Measurements from ENCODE around the gene GDPD5. TPM values are rescaled to one million over a fixed set of nuclear protein-coding genes. Genes with fewer than 3 reads are reported as not detected.

Gene GDPD5
- total RNA-seq, 1 donor from 2014 or later = 15.8 TPM

DNA sequence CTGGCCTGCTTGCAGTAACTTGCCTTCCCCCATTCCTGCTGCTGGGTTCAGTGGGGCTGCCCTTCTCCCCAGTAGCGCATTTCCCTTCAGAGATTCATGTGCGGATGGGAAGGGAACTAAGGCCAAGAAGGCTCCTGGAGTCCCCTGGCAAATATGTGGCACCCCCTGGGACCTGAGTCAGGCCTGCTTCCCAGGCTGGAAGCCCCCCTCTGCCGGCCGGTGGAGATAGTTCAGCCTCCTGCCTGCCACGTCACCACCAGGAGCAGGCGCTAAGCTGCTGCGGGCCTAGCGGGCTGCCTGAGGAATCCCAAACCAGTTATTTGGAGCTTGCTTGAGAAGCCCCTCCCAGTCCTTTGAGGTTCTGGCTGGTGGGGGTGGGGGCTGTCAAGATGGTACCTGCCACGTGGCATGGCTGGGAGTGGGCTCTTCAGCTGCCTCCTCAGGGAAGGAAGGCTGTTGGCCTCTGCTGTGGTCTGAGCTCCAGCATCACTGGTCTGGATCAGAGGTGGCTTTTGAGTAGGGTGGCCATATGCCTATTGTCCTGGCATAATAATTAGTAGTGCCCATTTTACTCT, 38.3 kb upstream of the GDPD5 start:
- Histone ChIP-seq H3K27ac (peak overlapping the region; percentile 96), H3K4me3 (peak overlapping the region; percentile 80), H3K9me3 (no peaks in the 10 kb centered on the region), H3K4me1 (peaks cover 80% of the 10 kb centered on the region), H3K27me3 (ENCODE audit: low read depth) (no peaks in the 10 kb centered on the region), H3K36me3 (peaks cover 49% of the 10 kb centered on the region)
- peak; percentile 42 for TF ChIP-seq CTCF (IDR thresholded peaks at IDR 0.05)
- no peak for DNase-seq
- peak; percentile 6 to 13 for ATAC-seq
- intact Hi-C loops (cut with DNase I) = no loop called here

DNA sequence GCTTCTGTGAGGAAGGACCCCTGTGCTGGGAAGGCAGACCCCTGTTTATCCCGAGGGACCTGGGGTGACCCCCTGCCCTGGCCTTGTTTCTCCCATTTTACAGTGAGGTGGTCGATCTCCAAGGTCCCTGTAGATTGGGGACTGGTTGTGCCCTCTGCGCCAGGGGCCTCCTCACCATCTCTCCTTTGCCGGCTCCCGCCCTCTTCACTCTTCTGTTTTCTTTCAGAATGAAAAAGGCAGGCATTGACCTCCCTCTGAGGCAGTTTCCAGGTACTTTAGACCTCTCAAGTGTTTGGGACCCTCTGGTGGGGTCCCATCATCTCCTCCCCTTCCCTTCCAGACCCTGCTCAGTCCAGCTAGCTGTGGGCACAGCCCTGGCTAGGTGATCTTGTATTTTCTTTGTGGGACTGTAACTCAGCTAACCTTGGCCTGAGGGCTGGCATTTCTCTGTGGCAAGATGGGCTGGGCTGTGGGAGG, 37.8 kb upstream of the GDPD5 start:
- DNase-seq (no peak), ATAC-seq (no peak)
- no peaks in the 10 kb centered on the region for H3K9me3 ChIP-seq
- TF ChIP-seq CTCF (IDR thresholded peaks at IDR 0.05) = no peak
- H3K36me3 ChIP-seq = peaks cover 44% of the 10 kb centered on the region
- intact Hi-C loops (cut with DNase I) = no loop called here
- peak overlapping the region; percentile 80 for H3K4me3 ChIP-seq
- H3K27ac ChIP-seq = peak overlapping the region; percentile 96
- no peaks in the 10 kb centered on the region for H3K27me3 ChIP-seq (ENCODE audit: low read depth)
- H3K4me1 ChIP-seq = peaks cover 85% of the 10 kb centered on the region

DNA sequence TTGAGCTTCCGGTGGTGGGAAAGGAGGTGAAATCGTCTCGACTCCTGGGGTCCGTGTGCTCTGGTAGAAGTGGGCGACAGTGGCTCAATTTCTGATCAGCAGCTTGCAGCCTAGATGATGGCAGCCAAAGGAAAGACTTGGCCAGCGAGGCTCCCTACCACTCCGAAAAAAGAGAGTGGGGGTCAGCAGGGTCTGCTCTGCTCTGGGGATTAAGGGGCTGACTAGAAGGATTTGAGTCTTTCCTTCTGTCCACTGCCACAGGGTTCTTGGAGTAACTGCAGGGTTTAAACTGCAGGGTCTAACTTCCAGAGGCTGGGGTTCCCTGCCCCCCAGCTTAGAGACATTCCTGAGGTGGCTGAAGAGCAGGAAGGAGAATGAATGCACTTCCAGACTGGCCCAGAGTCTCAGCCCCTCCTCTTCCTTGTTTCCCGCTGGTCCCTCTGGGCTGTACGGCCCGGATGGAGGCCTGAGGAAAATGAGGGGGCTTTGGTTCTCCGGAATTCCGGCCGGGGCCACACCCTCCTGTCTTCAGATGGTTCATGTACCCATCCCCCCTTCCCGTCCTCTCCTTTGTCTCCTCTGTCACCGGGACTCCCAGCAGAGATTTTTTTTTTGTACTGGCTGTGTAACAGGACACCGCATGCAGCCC, 37.2 kb upstream of the GDPD5 start:
- intact Hi-C loops (cut with DNase I) = no loop called here
- peaks cover 86% of the 10 kb centered on the region for H3K4me1 ChIP-seq
- TF ChIP-seq CTCF (IDR thresholded peaks at IDR 0.05) = no peak
- ATAC-seq (peak; percentile 28 to 42), DNase-seq (no peak)
- peak overlapping the region; percentile 80 for H3K4me3 ChIP-seq
- no peaks in the 10 kb centered on the region for H3K27me3 ChIP-seq (ENCODE audit: low read depth)
- H3K27ac ChIP-seq = peak overlapping the region; percentile 96
- H3K9me3 ChIP-seq = no peaks in the 10 kb centered on the region
- peaks cover 38% of the 10 kb centered on the region for H3K36me3 ChIP-seq

DNA sequence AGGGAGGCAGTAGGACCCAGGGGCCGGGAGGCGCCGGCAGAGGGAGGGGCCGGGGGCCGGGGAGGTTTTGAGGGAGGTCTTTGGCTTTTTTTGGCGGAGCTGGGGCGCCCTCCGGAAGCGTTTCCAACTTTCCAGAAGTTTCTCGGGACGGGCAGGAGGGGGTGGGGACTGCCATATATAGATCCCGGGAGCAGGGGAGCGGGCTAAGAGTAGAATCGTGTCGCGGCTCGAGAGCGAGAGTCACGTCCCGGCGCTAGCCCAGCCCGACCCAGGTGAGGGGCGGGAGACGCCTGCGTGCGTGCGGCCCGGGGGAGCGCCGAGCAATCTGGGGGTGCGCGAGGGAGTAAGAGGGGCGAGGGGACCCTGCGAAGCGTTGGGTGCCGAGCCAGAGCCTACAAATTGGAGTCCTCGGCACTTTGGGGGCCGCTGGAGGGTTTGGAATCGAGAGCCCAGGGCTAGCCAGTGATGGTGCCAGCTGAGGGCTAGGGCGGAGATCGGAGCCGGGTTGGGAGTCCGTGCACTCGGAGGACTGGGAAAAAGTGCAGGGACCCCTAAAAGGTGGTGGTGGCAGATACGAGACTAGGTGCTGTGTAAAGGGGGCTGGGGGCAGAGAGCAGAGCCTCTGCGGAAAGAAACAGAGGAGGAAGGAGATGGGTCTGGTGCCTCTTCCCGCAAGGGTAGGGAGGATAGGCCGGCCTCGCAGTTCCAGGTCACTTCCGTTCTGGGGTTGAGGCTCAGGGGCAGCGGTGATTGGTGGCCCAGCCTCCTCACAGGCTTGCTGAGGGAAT, 36.5 kb upstream of the GDPD5 start, which contains the start of gene SERPINH1:
SERPINH1 (plus strand) TSS at position 206 of the 788 bp plus-strand sequence. CDS start 4,097 bp downstream, outside the sequence.
- no peak for TF ChIP-seq CTCF (IDR thresholded peaks at IDR 0.05)
- no peaks in the 10 kb centered on the region for H3K27me3 ChIP-seq (ENCODE audit: low read depth)
- peaks cover 86% of the 10 kb centered on the region for H3K4me1 ChIP-seq
- ATAC-seq (peak; percentile 88), DNase-seq (peak; percentile 91)
- no peaks in the 10 kb centered on the region for H3K9me3 ChIP-seq
- intact Hi-C loops (cut with DNase I) = no loop called here
- H3K27ac ChIP-seq = peak within 1 kb of the TSS; percentile 96
- H3K36me3 ChIP-seq = peaks cover 31% of the 10 kb centered on the region
- H3K4me3 ChIP-seq = peak within 1 kb of the TSS; percentile 80

GRCh38 chr11:75561426-75562047, 35.8 kb upstream of the GDPD5 start:
- no peaks in the 10 kb centered on the region for H3K9me3 ChIP-seq
- peak overlapping the region; percentile 96 for H3K27ac ChIP-seq
- intact Hi-C loops (cut with DNase I) = no loop called here
- no peaks in the 10 kb centered on the region for H3K27me3 ChIP-seq (ENCODE audit: low read depth)
- H3K4me3 ChIP-seq = peak overlapping the region; percentile 80
- peaks cover 84% of the 10 kb centered on the region for H3K4me1 ChIP-seq
- ATAC-seq (no peak), DNase-seq (no peak)
- H3K36me3 ChIP-seq = peaks cover 24% of the 10 kb centered on the region
- no peak for TF ChIP-seq CTCF (IDR thresholded peaks at IDR 0.05)

All from lower lobe of right lung (tissue), 2 donors.